Progenitor cell of endocrine pancreas (in vitro differentiated cells): Measurements from ENCODE around the gene RAP1GDS1. TPM values are rescaled to one million over a fixed set of nuclear protein-coding genes. Genes with fewer than 3 reads are reported as not detected.
"Not testable (repeated sequence)": the region's sequence is repeated elsewhere in the genome, so short reads cannot be mapped to it uniquely, and the experiment has no call there.

ENCODE experiments used
- DNase-seq: peaks from one replicate; pipeline ENCODE4 v3.0.0; 2021; ENCODE audit warnings: low spot score; ENCODE audit not compliant: unreplicated experiment
- H3K27ac Mint-ChIP-seq: 2 replicates; pipeline ENCODE4 v1.8.0; 2021; ENCODE audit warnings: mild to moderate bottlenecking, moderate library complexity, mixed read lengths
- H3K27me3 Mint-ChIP-seq: 2 replicates; pipeline ENCODE4 v1.8.0; 2021; ENCODE audit warnings: mixed read lengths
- H3K36me3 Mint-ChIP-seq: 2 replicates; pipeline ENCODE4 v1.8.0; 2022; ENCODE audit warnings: mixed read lengths; ENCODE audit not compliant: insufficient read depth
- H3K4me1 Mint-ChIP-seq: 2 replicates; pipeline ENCODE4 v1.8.0; 2021; ENCODE audit warnings: low read depth, mixed read lengths
- H3K4me3 Mint-ChIP-seq: 2 replicates; pipeline ENCODE4 v1.8.0; 2021; ENCODE audit warnings: low read depth, mild to moderate bottlenecking, moderate library complexity, mixed read lengths
- H3K9me3 Mint-ChIP-seq: 2 replicates; pipeline ENCODE4 v1.8.0; 2021; ENCODE audit warnings: low read depth, mixed read lengths
- CTCF ChIP-seq: fragments of 200-600 bp; sonication (generic); IDR thresholded peaks from one replicate; pipeline ENCODE4 v1.5.0; 2021; ENCODE audit warnings: antibody characterized with exemption, mild to moderate bottlenecking; ENCODE audit not compliant: unreplicated experiment
- total RNA-seq: library from RNA; stranded (reverse); gene quantifications from 2 replicates; pipeline ENCODE4 v1.2.1, GENCODE V29; 2021

Gene RAP1GDS1
- total RNA-seq, 1 donor from 2014 or later: 24.4 TPM

DNA sequence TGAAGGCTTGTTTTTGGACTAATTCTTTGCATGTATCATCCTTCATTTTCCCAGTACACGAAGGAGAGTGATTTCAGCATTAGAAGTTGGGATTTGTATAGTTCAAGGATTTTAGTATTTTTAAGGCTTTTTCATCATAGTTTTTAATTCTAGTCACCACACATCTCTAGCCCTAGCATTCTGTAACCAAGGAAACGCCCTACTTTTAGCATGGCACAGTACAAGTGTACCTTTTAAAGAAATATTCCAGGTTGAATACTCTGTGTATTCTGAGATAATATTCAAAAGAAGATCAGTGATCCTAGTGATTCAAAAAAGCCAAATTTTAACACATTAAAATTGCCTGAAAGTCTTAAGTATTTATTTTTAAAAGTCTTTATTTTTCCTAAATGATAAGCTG lies 150.5 kb downstream of the RAP1GDS1 start:
- DNase-seq: no peak

GRCh38 chr4:98416844-98417243 lies 155.7 kb downstream of the RAP1GDS1 start:
- Mint-ChIP-seq H3K4me3 (no peak overlapping the region), H3K4me1 (no peaks in the 10 kb centered on the region), H3K27ac (no peak overlapping the region), H3K9me3 (peaks cover 10% of the 10 kb centered on the region), H3K27me3 (no peaks in the 10 kb centered on the region), H3K36me3 (peaks cover 15% of the 10 kb centered on the region)
- no peak for TF ChIP-seq CTCF
- DNase-seq: no peak

More for the DNA sequence above, 150.5 kb downstream of the RAP1GDS1 start:
- Mint-ChIP-seq H3K27me3 (no peaks in the 10 kb centered on the region), H3K9me3 (peaks cover 10% of the 10 kb centered on the region), H3K27ac (no peak overlapping the region), H3K4me1 (no peaks in the 10 kb centered on the region), H3K36me3 (peaks cover 16% of the 10 kb centered on the region), H3K4me3 (no peak overlapping the region)
- TF ChIP-seq CTCF: no peak

DNA sequence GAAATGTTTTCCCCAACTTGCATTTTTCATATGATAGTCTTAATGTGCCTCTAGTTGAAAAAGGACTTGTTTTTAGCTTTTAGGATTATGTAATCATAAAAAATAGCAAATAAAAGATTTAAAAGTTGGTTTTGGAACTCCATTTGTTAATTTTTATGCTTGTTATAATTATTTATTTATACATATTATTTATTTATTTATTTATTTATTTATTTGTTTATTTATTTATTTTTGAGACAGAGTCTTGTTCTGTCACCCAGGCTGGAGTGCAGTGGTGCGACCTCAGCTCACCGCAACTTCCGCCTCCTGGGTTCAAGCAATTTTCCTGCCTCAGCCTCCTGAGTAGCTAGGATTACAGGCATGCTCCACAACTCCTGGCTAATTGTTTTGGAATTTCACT lies 159.0 kb downstream of the RAP1GDS1 start:
- not testable (repeated sequence) for H3K4me1 Mint-ChIP-seq, DNase-seq, H3K4me3 Mint-ChIP-seq, H3K27ac Mint-ChIP-seq, H3K27me3 Mint-ChIP-seq
- Mint-ChIP-seq H3K36me3 (peaks cover 30% of the 10 kb centered on the region), H3K9me3 (peaks cover 15% of the 10 kb centered on the region)

GRCh38 chr4:98421111-98421510 lies 159.9 kb downstream of the RAP1GDS1 start:
- DNase-seq: no peak
- Mint-ChIP-seq H3K36me3 (peaks cover 38% of the 10 kb centered on the region), H3K4me1 (no peaks in the 10 kb centered on the region), H3K4me3 (no peak overlapping the region), H3K27me3 (no peaks in the 10 kb centered on the region), H3K27ac (no peak overlapping the region), H3K9me3 (peaks cover 22% of the 10 kb centered on the region)
- TF ChIP-seq CTCF: no peak

DNA sequence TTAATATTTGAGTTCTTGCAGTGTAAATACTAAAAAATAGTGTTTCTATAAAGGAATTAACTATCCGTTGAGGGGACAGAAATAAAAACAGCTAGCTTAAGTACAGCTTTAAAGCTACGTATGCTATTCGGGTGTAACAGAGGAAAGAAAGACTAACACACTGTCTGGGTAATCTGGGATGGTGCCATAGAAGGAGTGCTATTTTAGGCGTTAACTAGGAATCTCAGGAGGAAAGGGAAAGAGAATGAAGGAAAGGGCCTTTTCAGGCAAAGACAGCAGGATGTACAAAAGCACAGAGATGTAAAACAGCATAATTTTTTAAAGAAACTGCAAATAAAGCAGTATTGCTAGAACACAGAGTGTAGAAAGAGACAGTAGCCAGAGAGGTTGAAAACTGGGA lies 161.8 kb downstream of the RAP1GDS1 start:
- Mint-ChIP-seq H3K36me3 (peaks cover 49% of the 10 kb centered on the region), H3K9me3 (peaks cover 39% of the 10 kb centered on the region)

More for the DNA sequence above, 161.8 kb downstream of the RAP1GDS1 start:
- no peak overlapping the region for H3K4me3 Mint-ChIP-seq
- DNase-seq: no peak
- no peaks in the 10 kb centered on the region for H3K27me3 Mint-ChIP-seq
- no peaks in the 10 kb centered on the region for H3K4me1 Mint-ChIP-seq
- H3K27ac Mint-ChIP-seq: no peak overlapping the region
- no peak for TF ChIP-seq CTCF
